HepG2 (cell line): ENCODE data around the gene PRXL2A. TPM values are rescaled to one million over a fixed set of nuclear protein-coding genes. Genes with fewer than 3 reads are reported as not detected.
A peak's percentile ranks its signal among the peaks of the same experiment; 100 is the strongest.

ENCODE experiments used
- FOXJ3 ChIP-seq: sonication (generic); formaldehyde crosslinking; IDR thresholded peaks from 2 replicates; pipeline ENCODE4 v1.4.0; 2020; ENCODE audit warnings: missing genetic modification reagents, mild to moderate bottlenecking, borderline replicate concordance
- GABPB1 ChIP-seq: IDR thresholded peaks from 2 replicates; pipeline ENCODE4 v1.6.1; 2016; ENCODE audit warnings: mild to moderate bottlenecking, missing genetic modification reagents, moderate library complexity, missing compliant biosample characterization
- GATAD2A ChIP-seq: IDR thresholded peaks from 2 replicates; pipeline ENCODE4 v1.6.1; 2016
- HDAC2 ChIP-seq: sonication (generic); formaldehyde crosslinking; IDR thresholded peaks from 2 replicates; pipeline ENCODE4 v1.4.0; 2020; ENCODE audit warnings: missing genetic modification reagents
- HMG20B ChIP-seq: conservative IDR thresholded peaks from 2 replicates; pipeline ENCODE4 v1.6.1; 2016; ENCODE audit warnings: missing genetic modification reagents, missing compliant biosample characterization
- IRF1 ChIP-seq: sonication (generic); formaldehyde crosslinking; IDR thresholded peaks from 2 replicates; pipeline ENCODE4 v1.4.0; 2020; ENCODE audit warnings: low read depth, mild to moderate bottlenecking, missing genetic modification reagents
- MAZ ChIP-seq, 2 experiments: sonication (generic) in 1 of 2; formaldehyde crosslinking in 1 of 2; IDR thresholded peaks; 2 replicates each; pipeline versions ENCODE4 v1.5.0 to v1.6.1; 2012 to 2020; ENCODE audit warnings: low read depth in 2 of 2, mild to moderate bottlenecking in 2 of 2, borderline replicate concordance in 1 of 2, improper control_type of control experiment in 1 of 2, low read length in 1 of 2, missing genetic modification reagents in 1 of 2, moderate library complexity in 1 of 2
- NFE2L2 ChIP-seq: fragments of 150-350 bp; IDR thresholded peaks from 2 replicates; pipeline ENCODE4 v1.6.1; 2014; ENCODE audit warnings: low read length
- PAXIP1 ChIP-seq: sonication (generic); formaldehyde crosslinking; conservative IDR thresholded peaks from 2 replicates; pipeline ENCODE4 v1.4.0; 2020; ENCODE audit warnings: mild to moderate bottlenecking, missing genetic modification reagents, moderate library complexity
- POLR2A ChIP-seq, 2 experiments: IDR thresholded peaks; 2 replicates each; pipeline ENCODE4 v1.6.1; 2011; ENCODE audit warnings: low read depth in 2 of 2, low read length in 2 of 2, mild to moderate bottlenecking in 1 of 2, moderate library complexity in 1 of 2; ENCODE audit not compliant: insufficient read depth in 1 of 2
- THAP7 ChIP-seq: sonication (generic); formaldehyde crosslinking; IDR thresholded peaks from 2 replicates; pipeline ENCODE4 v1.8.1; 2023; ENCODE audit warnings: mild to moderate bottlenecking, missing genetic modification reagents
- ZFP90 ChIP-seq: sonication (generic); formaldehyde crosslinking; IDR thresholded peaks from 2 replicates; pipeline ENCODE4 v1.8.0; 2022; ENCODE audit warnings: missing genetic modification reagents, mild to moderate bottlenecking, inconsistent platforms, borderline replicate concordance
- ZNF350 ChIP-seq: sonication (generic); formaldehyde crosslinking; IDR thresholded peaks from 2 replicates; pipeline ENCODE4 v1.4.0; 2020; ENCODE audit warnings: mild to moderate bottlenecking, low read depth, missing genetic modification reagents, borderline replicate concordance
- ZNF550 ChIP-seq: sonication (generic); formaldehyde crosslinking; IDR thresholded peaks from 2 replicates; pipeline ENCODE4 v1.4.0; 2020; ENCODE audit warnings: mild to moderate bottlenecking, missing genetic modification reagents, borderline replicate concordance
- ZNF609 ChIP-seq: sonication (generic); formaldehyde crosslinking; IDR thresholded peaks from 2 replicates; pipeline ENCODE4 v1.4.0; 2020; ENCODE audit warnings: mild to moderate bottlenecking, missing genetic modification reagents, borderline replicate concordance
- ZSCAN31 ChIP-seq: sonication (generic); formaldehyde crosslinking; IDR thresholded peaks from 2 replicates; pipeline ENCODE4 v1.5.0; 2020; ENCODE audit warnings: low read depth, mild to moderate bottlenecking, missing genetic modification reagents
- polyA plus RNA-seq, 8 experiments: library from polyadenylated mRNA; depleted of rRNA in 3 of 8; stranded (reverse) in 7 of 8; unstranded in 1 of 8; fragments of >200 nt; fragmentation: Illumina TruSeq in 4 of 8; extraction: Trizol in 4 of 8; gene quantifications; 2 replicates each; pipeline versions ENCODE4 v1.2.1 to v1.2.3, GENCODE V29; 2011 to 2016; ENCODE audit warnings: low read depth in 4 of 8, missing spikeins in 1 of 8, mixed read lengths in 1 of 8; ENCODE audit not compliant: insufficient read depth in 1 of 8
- total RNA-seq, 5 experiments: library from RNA; depleted of rRNA; stranded (reverse); fragments of >200 nt; fragmentation: Illumina TruSeq; extraction: Trizol; gene quantifications; 2 replicates each; pipeline ENCODE4 v1.2.3, GENCODE V29; 2016; ENCODE audit warnings: low read depth in 1 of 5
- TF ChIP-seq, protein P1 (sequence below), 2 experiments: fragments of 450-650 bp in 1 of 2; sonication (generic) in 1 of 2; formaldehyde crosslinking; IDR thresholded peaks; 2 replicates each; pipeline versions ENCODE4 v1.5.0 to v1.8.0; 2020 to 2022; ENCODE audit warnings: mild to moderate bottlenecking in 1 of 2, missing genetic modification reagents in 1 of 2

PRXL2A gene
- total and polyA plus RNA-seq, 2 of the 13 experiments (the other 11 are each of a cell fraction or from before 2014, with no cell fraction given), result 43.9 to 79.9 TPM

DNA sequence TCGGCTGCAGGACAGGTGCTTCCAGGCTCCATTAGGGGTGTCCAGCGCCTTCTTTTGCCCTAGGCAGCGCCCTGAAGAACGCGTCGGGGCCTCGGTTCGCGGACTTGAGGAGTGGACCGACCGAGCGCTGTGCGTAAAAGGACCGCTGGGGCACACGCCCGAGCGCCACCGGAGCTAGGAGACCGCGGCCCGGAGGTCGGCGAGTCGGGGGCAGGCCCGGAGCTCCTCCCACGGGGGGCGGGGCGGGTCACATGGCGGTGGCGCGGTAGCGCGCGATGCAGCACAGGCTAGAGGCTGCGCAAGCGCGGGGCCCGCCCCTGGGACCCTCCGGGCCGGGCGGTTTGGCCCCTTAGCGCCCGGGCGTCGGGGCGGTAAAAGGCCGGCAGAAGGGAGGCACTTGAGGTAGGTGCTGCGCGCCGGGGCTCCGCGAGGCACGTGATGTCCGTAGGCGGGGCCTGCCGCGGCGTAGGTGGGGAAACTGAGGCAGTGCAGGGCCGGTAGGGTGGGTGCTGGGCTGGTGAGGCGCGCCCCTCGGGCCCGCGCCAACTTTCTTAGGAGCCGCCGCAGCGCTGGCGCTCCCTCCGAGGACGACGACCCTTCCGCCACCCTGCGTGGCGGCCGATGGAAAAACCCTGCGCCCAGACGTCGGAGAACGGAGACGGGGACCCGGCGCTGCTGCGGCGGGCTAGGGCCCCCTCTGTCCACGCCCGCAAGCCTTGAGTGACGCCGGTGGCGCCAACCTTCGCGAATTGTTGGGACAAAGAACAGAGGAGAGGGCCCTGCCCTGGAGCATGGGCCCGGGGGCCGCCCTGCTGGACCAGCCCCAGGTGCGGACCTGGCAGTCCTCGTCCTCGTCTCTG is at the start of gene PRXL2A (continued):
- TF ChIP-seq ZNF609 (CRISPR knock-in tag) (no peak), GATAD2A (CRISPR knock-in tag) (no peak), HDAC2 (CRISPR knock-in tag) (no peak), POLR2A (IDR thresholded peaks at IDR 0.05; ENCODE audit: insufficient read depth in 1 of 2, low read depth in 2 of 2, low read length in 2 of 2) (peak; percentile 81 to 98), THAP7 (CRISPR knock-in tag) (no peak; the same call in 1 of the 2 replicates), ZNF550 (CRISPR knock-in tag) (no peak), FOXJ3 (no peak), PAXIP1 (CRISPR knock-in tag) (no peak), MAZ (IDR thresholded peaks at IDR 0.05; ENCODE audit: borderline replicate concordance, low read depth, low read length) (peak; percentile 83), MAZ (CRISPR knock-in tag; IDR thresholded peaks at IDR 0.05; ENCODE audit: low read depth) (peak; percentile 79), HMG20B (CRISPR knock-in tag) (no peak), ZNF350 (peak; percentile 39; the same call in 1 of the 2 replicates), NFE2L2 (no peak), ZFP90 (CRISPR knock-in tag) (peak; percentile 66; the same call in 1 of the 2 replicates), ZSCAN31 (CRISPR knock-in tag) (0 out of 2 replicates have a peak, but pooled peaks have one; percentile 52), GABPB1 (CRISPR knock-in tag) (peak; percentile 64; the same call in 1 of the 2 replicates), IRF1 (CRISPR knock-in tag) (no peak)
- TF ChIP-seq, protein P1, sequence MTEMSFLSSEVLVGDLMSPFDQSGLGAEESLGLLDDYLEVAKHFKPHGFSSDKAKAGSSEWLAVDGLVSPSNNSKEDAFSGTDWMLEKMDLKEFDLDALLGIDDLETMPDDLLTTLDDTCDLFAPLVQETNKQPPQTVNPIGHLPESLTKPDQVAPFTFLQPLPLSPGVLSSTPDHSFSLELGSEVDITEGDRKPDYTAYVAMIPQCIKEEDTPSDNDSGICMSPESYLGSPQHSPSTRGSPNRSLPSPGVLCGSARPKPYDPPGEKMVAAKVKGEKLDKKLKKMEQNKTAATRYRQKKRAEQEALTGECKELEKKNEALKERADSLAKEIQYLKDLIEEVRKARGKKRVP (CRISPR knock-in tag; IDR thresholded peaks at IDR 0.05), result no peak
